SIG-M5 treated with dmso at 0.1 percent for 504 hours (cell line): ENCODE results near the gene PRRC2B.
"Not testable (repeated sequence)": the region's sequence is repeated elsewhere in the genome, so short reads cannot be mapped to it uniquely, and the experiment has no call there.

Source experiments
- DNase-seq: peaks from one replicate; lab custom pipeline; 2025; ENCODE audit not compliant: unreplicated experiment; lab: John Stamatoyannopoulos, UW

The PRRC2B gene

DNA sequence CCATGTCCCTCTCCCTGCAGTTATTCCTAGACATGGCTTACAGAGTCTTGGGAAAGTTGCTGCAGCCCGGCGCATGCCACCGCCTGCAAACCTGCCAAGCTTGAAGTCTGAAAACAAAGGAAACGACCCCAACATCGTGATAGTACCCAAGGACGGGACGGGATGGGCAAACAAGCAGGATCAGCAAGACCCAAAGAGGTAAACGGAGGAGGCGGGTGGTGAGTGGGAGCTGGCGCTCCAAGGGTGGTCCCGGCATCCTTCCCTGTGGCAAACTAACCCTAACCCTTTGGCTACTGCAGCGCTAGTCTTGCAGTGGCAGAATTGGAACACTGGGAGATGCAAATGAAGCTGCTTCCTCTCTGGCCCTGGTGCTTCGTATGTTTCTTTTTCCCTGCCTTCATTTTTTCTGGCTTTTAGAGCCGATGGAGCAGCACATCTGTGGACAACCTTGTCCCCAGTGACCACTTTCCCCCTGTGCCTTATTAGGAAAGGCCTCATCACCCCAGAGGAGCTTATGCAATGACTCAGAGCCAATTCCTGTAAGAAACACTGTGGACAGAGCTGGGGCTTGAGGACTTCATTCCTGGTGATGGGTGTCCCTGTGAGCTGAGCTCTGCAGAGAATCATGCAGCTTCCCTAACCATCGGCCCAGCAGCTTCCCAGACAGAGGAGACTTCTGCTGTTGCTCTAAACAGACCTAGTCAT, 38.9 kb downstream of the PRRC2B start:
- no peak for DNase-seq

DNA sequence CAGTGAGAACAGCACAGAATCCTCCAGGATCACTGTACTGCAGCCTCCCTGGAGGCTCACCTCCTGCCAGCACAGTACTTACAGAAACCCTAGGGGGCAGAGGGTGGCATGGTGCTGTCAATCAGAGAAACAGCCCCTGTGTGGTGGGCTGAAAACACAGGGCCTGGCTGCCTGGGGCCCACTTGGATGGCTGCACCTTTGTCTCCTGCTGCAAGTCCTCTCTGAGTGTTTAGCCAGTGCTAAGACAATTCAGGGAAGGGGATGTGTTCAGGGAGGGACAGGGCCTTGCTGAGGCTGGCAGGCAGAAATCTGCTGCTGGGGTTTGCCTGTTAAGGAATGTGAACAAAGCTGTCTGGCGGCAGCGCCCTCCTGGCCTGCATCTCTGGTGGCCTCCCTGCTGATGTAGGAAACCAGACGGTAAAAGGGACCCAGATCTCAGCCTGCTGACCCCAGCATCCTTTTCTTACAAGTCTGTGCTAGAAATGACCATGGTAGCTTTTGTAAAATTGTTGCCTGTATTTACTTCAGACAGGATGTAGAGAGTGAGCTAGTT, 39.5 kb downstream of the PRRC2B start:
- DNase-seq, result no peak

DNA sequence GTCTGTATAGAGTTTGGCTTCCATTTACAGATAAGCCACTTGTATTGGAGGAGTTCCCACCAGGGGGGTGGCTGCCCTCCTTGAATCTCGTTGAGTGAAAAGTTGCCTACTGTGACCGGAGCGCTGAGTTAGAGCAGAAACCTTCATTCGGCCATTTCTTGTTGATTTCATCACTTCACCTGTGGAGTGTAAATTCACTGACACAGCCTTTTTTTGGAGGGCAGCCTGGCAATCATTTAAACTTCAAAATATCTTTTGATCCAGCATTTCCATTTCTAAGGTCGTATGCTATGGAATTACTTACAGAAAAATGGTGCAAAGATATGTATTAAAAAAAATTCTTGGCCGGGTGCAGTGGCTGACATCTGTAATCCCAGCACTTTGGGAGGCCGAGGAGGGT, 40.8 kb downstream of the PRRC2B start:
- no peak for DNase-seq

DNA sequence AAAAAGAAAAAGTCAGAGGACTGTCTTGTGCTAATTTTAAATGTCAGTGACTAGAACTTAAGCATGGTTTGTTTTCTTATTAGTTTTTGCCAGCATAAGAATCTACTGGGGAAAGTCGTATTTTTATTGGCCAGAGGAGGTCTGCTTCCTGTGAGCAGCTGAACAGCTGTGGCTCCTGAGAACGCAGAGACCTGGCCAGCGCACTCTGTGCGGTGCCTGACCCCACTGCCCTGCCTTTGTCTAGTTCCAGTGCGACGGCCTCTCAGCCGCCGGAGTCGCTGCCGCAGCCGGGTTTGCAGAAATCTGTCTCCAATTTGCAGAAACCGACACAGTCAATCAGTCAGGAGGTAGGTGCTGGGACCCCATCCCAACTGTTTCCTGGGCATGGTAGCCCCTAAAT, 42.5 kb downstream of the PRRC2B start:
- DNase-seq, result no peak

DNA sequence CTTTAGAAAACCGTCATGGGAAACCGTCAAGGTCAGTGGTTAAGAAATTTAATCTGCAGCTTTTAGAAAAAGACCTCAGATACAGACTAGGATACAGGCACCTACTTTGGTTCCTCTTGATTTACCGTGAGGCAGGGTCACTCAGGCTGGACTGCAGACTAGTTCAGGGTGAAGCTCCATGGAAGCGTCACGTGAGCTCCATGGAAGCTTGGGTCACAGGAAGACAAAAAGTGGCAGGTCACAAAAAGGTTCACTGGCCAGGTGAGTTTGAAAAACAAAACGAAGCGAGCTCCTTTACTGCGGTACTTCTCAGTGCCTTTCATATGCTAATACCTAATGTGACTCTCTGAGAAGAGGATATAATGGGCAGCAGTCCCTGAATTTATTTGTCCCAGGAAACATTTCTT, 43.0 kb downstream of the PRRC2B start:
- DNase-seq, result no peak

DNA sequence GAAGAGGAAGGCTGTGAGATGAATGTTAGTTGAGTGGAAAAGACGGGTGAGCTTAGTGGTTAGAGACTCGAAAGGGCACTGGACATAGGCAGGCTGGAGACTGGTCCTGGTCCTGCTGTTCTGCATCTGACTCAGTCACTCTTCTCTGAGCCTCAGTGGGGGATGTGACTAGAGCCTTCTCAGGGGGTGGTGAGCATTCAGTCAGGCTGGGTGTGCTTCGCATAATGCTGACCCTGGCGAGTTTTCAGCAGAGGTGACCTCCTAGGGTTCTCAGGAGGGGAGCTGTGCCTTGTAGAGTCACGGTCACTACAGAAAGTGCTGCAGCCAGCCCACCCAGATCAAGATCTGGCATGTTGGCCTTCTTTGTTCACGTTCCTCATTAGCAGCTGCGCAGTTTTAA, 44.3 kb downstream of the PRRC2B start:
- no peak for DNase-seq

DNA sequence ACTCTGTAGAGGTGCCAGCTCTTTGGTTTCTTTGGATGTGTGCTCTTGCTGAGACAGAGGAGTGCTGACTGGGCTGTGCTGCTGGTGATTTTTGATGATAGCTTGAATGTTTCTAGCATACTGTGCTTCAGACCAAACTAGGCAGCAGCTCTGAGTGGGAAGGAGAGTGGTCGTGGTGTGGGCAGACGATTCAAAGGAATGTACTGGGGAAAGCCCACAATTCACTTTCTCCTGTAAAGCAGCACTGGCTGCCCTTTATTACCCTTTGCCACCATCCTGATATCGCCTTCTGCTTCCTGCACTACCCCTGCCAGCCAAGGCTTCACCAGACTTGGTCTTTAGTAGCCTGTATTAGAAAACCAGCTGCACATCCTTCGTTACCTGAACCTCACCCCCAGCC, 45.3 kb downstream of the PRRC2B start:
- no peak for DNase-seq

DNA sequence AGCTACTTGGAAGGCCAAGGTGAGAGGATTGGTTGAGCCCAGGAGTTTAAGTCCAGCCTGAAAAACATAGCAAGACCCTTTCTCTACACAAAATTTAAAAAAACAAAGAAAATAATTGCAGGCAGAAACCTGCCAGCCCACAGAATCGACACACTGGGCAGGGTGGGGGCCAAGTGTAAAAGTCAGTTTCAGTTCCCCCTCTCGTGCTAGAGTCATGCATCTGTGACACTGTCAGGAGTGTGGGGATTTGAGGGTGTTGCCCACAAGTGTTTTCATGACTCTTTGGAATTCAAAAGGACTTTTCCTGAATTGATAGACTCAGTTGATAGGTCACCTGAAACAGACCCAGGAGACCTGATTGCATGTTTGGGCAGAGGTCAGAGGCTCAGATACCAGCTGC, 47.6 kb downstream of the PRRC2B start:
- no peak for DNase-seq

DNA sequence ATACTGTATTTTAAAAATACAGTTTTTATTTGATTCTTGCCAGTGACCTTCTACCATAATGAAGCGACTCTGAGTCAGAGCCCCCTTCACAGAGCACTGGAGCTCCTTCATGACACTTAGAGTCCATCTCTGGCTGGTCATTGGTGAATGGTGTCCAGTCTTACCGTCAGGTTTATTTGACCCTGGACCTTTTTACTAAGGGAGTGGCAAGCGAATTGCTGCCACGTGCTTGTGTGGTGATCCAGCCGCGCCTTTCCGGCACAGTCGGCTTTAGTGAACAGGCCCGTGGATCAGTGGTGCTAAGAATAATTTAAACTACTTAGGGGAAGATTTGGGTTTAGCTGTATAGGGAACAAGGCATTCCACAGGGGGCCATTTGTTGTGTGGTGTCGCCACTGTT, 48.5 kb downstream of the PRRC2B start:
- no peak for DNase-seq

DNA sequence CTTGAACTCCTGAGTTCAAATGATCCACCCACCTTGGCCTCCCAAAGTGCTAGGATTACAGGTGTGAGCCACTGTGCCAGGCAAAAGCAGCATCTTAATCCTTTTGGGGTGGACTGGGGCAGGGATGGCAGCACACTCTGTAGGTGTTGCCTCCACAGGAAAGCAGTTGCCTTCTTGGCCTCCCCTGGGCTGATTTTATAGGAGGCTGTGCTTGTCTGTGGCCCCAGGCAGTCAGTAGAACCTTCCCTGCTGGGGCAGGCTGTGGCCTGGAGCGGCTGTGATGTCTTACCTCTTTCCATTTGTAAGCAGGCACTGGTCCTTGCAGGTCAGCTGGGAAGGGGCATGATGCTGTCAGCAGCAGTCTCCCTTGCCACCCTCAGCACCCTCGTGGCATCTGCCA, 49.8 kb downstream of the PRRC2B start:
- no peak for DNase-seq

DNA sequence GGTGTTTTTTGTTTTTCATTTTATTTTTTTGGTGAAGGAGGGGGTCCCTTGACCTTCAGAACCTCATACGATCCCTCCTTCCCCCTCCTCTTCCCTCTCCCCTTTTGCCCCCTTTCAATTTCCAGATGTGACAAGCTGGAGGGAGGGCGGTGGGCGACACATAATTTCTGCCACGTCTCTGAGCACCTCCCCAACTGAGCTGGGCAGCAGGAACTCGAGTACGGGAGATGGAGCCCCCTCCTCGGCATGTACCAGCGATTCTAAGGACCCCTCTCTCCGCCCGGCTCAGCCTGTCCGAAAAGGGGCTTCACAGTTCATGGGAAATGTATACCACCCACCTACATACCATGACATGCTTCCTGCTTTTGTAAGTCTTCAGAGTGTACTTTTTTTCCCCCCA, 52.4 kb downstream of the PRRC2B start:
- no peak for DNase-seq

DNA sequence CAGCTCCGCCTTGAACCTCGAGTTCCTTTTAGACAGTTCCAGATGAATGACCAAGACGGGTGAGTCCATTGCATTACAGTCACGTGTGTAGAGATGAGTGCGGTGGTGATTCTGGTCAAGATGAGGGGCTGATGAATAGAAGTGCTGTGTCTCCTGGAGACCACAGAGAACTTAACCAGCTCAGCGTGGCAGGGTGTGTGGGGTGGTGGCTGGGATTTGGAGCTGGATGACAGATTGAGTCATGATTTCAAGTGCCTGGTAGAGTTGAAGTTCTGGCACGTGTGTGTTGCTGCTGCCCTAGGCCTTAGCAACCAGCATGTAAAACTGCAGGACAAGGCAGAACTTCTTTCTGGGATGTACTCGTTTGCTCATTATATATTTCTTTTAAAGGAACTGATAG, 53.3 kb downstream of the PRRC2B start:
- no peak for DNase-seq

DNA sequence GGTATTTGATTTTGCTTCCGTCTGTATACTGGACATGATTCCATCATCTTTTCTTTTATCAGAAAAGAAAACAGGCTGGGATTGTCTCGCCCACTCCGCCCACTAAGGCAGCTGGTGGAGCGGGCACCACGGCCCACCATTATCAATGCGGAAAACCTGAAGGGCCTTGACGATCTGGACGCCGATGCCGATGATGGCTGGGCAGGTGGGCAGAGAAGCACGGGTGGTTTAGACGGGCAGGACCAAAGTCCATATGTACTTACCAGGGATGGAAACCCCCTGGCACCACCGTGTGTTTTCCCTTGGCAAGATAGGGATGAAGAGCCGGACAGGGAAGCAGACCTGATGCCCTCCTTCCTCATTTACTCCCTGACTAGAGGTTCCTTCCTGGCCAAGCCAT, 53.7 kb downstream of the PRRC2B start:
- no peak for DNase-seq

DNA sequence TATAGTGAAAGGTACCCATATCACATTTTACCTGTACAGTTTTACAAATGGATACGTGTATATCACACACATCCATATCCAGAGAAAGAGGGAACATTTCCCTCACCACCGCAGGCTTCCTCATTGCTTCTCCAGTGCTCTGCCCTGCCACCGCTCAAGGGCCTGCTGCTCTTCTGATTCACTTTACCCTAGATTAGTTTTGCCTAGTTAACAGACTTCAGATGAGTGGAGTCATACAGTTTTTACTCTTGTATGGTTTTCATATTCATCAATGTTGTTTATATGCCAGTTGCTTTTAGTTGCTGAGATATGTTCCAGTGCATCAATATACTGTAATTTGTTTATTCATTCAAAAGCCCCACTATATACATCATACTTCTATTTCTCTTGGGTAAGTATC, 54.9 kb downstream of the PRRC2B start:
- no peak for DNase-seq

DNA sequence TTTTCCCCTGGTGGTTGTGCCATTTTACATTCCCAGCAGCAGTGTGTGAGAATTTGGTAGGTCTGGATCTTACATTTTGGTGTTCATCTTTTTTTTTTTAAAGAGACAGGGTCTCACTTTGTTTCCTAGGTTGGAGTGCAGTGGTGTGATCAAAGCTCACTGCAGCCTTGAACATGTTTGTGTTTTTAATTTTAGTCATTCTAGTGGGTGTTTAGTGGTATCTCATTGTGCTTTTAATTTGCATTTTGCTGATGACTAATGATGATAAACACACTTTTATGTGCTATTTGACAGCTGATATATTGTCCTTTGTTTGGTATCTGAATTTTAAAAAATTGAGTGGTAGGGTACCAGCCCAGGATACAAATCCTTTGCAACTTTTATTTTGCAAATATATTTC, 55.4 kb downstream of the PRRC2B start:
- DNase-seq, result no peak

DNA sequence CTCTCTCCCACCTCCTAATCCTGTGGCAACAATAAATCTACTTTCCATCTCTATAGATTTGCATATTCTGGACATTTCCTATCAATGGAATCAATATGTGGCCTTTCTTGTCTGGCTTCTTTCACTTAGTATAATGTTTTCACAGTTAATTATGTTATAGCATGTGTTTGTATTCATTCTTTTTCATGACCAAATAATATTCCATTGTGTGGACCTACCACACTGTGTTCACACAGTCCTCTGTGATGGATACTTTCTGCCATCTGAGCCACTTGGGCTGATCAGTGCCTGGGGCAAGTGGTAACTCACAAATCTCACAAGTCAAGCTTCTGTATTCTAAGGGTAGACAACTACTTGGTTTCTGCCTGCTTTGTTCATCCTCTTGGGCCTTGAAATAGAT, 60.1 kb downstream of the PRRC2B start:
- DNase-seq, result no peak

DNA sequence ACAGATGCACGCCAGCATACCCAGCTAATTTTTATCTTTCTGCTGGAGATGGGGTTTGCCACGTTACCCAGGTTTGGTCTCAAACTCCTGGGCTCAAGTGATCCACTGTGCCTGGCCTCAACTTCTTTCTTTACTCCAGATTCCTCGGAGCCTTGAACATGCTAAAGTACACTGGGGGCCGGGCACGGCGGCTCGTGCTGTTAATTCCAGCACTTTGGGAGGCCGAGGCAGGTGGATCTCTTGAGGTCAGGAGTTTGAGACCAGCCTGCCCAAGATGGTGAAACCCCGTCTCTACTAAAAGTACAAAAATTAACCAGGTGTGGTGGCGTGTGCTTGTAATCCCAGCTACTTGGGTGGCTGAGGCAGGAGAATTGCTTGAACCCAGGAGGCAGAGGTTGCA, 61.8 kb downstream of the PRRC2B start:
- not testable (repeated sequence) for DNase-seq

DNA sequence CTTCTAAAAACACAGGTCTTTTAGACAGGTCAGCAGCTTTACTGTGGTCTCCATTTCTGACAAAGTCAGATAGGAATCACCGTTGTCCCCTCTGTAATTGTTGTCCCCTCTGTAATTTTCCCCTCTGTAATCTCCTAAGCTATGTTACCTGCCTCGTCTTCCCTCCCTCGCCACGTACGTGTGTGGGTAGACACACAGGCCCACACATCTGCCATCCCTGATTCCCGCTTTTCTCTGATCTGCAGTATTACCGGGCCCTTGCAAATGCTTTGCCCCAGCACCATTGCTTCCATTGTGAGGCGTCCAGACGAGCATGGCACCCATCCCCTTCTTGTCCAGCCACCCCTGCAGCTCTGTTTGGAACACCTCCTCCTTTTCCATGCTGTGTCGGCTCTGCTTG, 63.9 kb downstream of the PRRC2B start:
- no peak for DNase-seq

DNA sequence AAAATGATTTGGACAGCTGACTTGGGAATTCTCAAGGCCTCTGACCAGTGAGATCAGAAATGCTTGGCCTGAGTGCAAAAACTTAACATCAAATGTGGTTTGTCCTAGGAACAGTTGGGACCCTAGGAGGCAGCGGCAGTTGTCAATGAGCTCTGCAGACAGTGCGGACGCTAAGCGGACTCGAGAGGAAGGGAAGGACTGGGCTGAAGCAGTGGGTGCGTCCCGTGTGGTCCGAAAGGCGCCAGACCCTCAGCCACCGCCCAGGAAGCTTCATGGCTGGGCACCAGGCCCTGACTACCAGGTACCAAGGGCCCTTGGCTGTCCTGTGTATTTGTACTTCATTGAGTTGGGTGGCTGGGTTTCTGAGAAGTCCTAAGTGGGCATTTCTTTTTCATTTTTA, 65.2 kb downstream of the PRRC2B start:
- no peak for DNase-seq

DNA sequence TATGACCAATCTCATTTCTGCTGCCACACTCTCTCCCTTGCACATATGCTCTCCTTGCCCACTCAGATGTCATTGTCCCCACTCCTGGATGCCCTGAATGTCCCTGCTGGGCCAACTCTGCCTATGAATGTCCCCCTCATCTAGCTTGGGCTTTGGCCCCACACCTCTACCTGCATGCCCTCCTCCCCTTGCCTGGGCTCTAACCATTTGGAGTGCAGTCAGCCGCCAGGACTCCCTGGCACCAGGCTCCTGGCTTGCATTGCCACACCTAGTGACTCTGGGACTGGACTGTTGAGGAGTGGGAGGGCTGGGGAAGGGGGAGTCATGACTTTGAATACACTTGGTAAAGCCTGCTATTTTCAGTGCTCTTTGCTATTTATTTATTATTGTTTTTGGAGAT, 67.3 kb downstream of the PRRC2B start:
- DNase-seq, result no peak

DNA sequence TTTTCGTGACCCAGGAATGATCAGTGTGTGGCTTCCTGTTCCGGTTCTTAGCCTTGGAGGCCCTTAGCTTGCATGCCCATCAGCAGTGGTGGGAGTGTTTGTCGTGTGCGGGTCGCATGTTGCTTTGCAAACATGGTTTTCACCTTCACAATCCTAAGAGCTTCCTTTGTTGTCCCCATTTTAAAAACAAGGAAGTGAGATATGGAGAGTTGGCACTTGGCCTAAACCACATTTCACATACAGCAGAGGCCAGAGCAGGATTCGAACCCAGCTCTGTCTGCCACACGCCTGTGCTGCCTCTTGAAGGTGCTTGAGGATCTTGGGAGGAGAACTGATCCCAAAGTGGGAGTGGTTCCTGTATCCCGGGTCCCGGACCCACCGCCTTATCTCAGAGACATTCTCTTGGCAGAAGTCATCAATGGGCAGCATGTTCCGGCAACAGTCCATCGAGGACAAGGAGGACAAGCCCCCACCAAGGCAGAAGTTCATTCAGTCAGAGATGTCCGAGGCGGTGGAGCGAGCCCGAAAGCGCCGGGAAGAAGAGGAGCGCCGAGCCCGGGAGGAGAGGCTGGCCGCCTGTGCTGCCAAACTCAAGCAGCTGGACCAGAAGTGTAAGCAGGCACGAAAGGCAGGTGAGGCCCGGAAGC, 70.6 kb downstream of the PRRC2B start:
- DNase-seq, result no peak

DNA sequence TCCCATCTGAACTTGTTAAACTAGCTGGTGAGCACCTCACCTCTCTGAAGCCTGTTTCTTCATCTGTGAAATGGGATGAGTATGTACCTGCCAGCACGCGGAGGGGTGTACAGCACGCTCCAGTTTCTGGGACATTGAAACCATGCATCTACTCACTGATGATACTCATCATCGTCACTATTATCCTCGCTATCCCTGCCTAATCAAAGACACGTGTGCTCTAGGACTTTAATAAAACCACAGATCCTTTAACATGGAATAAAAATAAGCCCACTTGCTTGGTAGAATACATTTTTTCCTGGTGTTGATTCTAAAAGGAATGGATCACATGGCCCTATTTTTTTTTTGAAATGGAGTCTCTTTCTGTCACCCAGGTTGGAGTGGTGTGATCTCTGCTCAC, 71.5 kb downstream of the PRRC2B start:
- DNase-seq, result no peak
